Measurements from ENCODE around the gene ORM2.

The ORM2 gene

GRCh38 chr9:114364134-114365041 lies 34.7 kb downstream of the ORM2 start:
- peak; percentile 90 for DNase-seq (ENCODE audit: low read depth)
- H3K4me3 ChIP-seq (ENCODE audit: control insufficient read depth, low read depth, low read length), result no peak overlapping the region
- TF ChIP-seq CTCF (conservative IDR thresholded peaks at IDR 0.05; ENCODE audit: control insufficient read depth, insufficient read depth, low read depth, low read length), result no peak

GRCh38 chr9:114365194-114365593 lies 35.5 kb downstream of the ORM2 start:
- no peak overlapping the region for H3K4me3 ChIP-seq (ENCODE audit: control insufficient read depth, low read depth, low read length)
- no peak for TF ChIP-seq CTCF (conservative IDR thresholded peaks at IDR 0.05; ENCODE audit: control insufficient read depth, insufficient read depth, low read depth, low read length)
- no peak for DNase-seq (ENCODE audit: low read depth)

- no peak overlapping the region for H3K4me3 ChIP-seq (ENCODE audit: control insufficient read depth, low read depth, low read length)
- DNase-seq (ENCODE audit: low read depth), result peak; percentile 88
- no peak for TF ChIP-seq CTCF (conservative IDR thresholded peaks at IDR 0.05; ENCODE audit: control insufficient read depth, insufficient read depth, low read depth, low read length)
Observed at GRCh38 chr9:114366334-114367128, 36.9 kb downstream of the ORM2 start.

GRCh38 chr9:114367366-114367765 lies 37.7 kb downstream of the ORM2 start:
- no peak for DNase-seq (ENCODE audit: low read depth)
- no peak for TF ChIP-seq CTCF (conservative IDR thresholded peaks at IDR 0.05; ENCODE audit: control insufficient read depth, insufficient read depth, low read depth, low read length)
- H3K4me3 ChIP-seq (ENCODE audit: control insufficient read depth, low read depth, low read length), result no peak overlapping the region

- DNase-seq (ENCODE audit: low read depth), result no peak
- no peak for TF ChIP-seq CTCF (conservative IDR thresholded peaks at IDR 0.05; ENCODE audit: control insufficient read depth, insufficient read depth, low read depth, low read length)
Observed at GRCh38 chr9:114367772-114368569, 38.3 kb downstream of the ORM2 start.

More at GRCh38 chr9:114367772-114368569, 38.3 kb downstream of the ORM2 start:
- H3K4me3 ChIP-seq (ENCODE audit: control insufficient read depth, low read depth, low read length), result no peak overlapping the region
